IMR-90 (cell line): ENCODE data around the gene TMEM240. TPM values are rescaled to one million over a fixed set of nuclear protein-coding genes. Genes with fewer than 3 reads are reported as not detected.

Experiments
- ATAC-seq: fragments of 200-7000 bp; cut with Tn5 transposase; 2 replicates; pipeline ENCODE4 v1.9.1; 2020; ENCODE audit warnings: low read depth, mild to moderate bottlenecking, moderate library complexity
- BruUV-seq: library from RNA; stranded (reverse); fragments of 400-500 nt; replicated peaks from 2 replicates; lab custom pipeline; 2021; lab: Mats Ljungman, UMichigan
- CTCF ChIA-PET: fragments of 300-600 bp; formaldehyde crosslinking; extraction: SDS; loops from one replicate; lab custom pipeline; 2021; ENCODE audit warnings: antibody characterized with exemption; lab: Yijun Ruan, JAX
- POLR2A ChIA-PET: fragments of 300-600 bp; sonication (Branson Sonifier 250); formaldehyde crosslinking; loops from one replicate; lab custom pipeline; 2022; ENCODE audit warnings: antibody characterized with exemption; ENCODE audit not compliant: unreplicated experiment; lab: Charles Lee
- DNase-seq: peaks from one replicate; pipeline ENCODE4 v3.0.0; 2013
- H2AFZ ChIP-seq: replicated peaks from 2 replicates; pipeline ENCODE3; 2013; ENCODE audit warnings: low read length, mild to moderate bottlenecking; ENCODE audit not compliant: poor library complexity
- H2AK5ac ChIP-seq: 2 replicates; pipeline ENCODE4 v1.6.1; 2013; ENCODE audit warnings: low read depth, low read length, inconsistent platforms
- H2AK9ac ChIP-seq: replicated peaks from 2 replicates; pipeline ENCODE3; 2013; ENCODE audit warnings: mild to moderate bottlenecking, low read depth, low read length, moderate library complexity; ENCODE audit not compliant: poor library complexity
- H2BK120ac ChIP-seq: 2 replicates; pipeline ENCODE4 v1.6.1; 2013; ENCODE audit warnings: low read depth, low read length, inconsistent platforms
- H2BK15ac ChIP-seq: 3 replicates; pipeline ENCODE4 v1.6.1; 2013; ENCODE audit warnings: low read depth, low read length, inconsistent platforms
- H2BK20ac ChIP-seq: 2 replicates; pipeline ENCODE4 v1.6.1; 2013; ENCODE audit warnings: low read depth, mild to moderate bottlenecking, inconsistent platforms, low read length, moderate library complexity
- H2BK5ac ChIP-seq: 2 replicates; pipeline ENCODE4 v1.6.1; 2013; ENCODE audit warnings: mild to moderate bottlenecking, low read depth, low read length, inconsistent platforms; ENCODE audit not compliant: poor library complexity, severe bottlenecking
- H3K14ac ChIP-seq: replicated peaks from 2 replicates; pipeline ENCODE4 v1.6.1; 2013; ENCODE audit warnings: low read depth, low read length, inconsistent platforms
- H3K18ac ChIP-seq: 2 replicates; pipeline ENCODE4 v1.6.1; 2013; ENCODE audit warnings: low read depth, low read length, control low read depth
- H3K23ac ChIP-seq: 2 replicates; pipeline ENCODE4 v1.6.1; 2013; ENCODE audit warnings: low read depth, low read length, inconsistent platforms
- H3K27ac ChIP-seq: 2 replicates; pipeline ENCODE4 v1.5.1; 2013; ENCODE audit warnings: mild to moderate bottlenecking, control low read depth, low read length; ENCODE audit not compliant: insufficient read depth
- H3K27me3 ChIP-seq: 2 replicates; pipeline ENCODE4 v1.6.1; 2013; ENCODE audit warnings: low read length; ENCODE audit not compliant: control insufficient read depth, insufficient read depth
- H3K36me3 ChIP-seq: 2 replicates; pipeline ENCODE4 v1.6.1; 2013; ENCODE audit warnings: low read length, mixed read lengths; ENCODE audit not compliant: control insufficient read depth, insufficient read depth
- H3K4ac ChIP-seq: 2 replicates; pipeline ENCODE4 v1.6.1; 2013; ENCODE audit warnings: low read depth, low read length, inconsistent platforms
- H3K4me1 ChIP-seq: 2 replicates; pipeline ENCODE4 v1.6.1; 2013; ENCODE audit warnings: low read length, mixed read lengths; ENCODE audit not compliant: control insufficient read depth, insufficient read depth
- H3K4me2 ChIP-seq: 2 replicates; pipeline ENCODE4 v1.6.1; 2013; ENCODE audit warnings: low read depth, mild to moderate bottlenecking, control low read depth, low read length, moderate library complexity
- H3K4me3 ChIP-seq: 2 replicates; pipeline ENCODE4 v1.5.1; 2013; ENCODE audit warnings: low read depth, mild to moderate bottlenecking, control low read depth, low read length, moderate library complexity; ENCODE audit not compliant: insufficient read depth
- H3K56ac ChIP-seq: 2 replicates; pipeline ENCODE4 v1.6.1; 2013; ENCODE audit warnings: low read length, inconsistent platforms; ENCODE audit not compliant: insufficient read depth; ENCODE audit errors: extremely low read depth
- H3K79me1 ChIP-seq, 2 experiments: 2 replicates each; pipeline ENCODE4 v1.6.1; 2013; ENCODE audit warnings: low read length in 2 of 2, inconsistent platforms in 1 of 2, low read depth in 1 of 2
- H3K9ac ChIP-seq: 2 replicates; pipeline ENCODE4 v1.6.1; 2013; ENCODE audit warnings: low read depth, low read length, control low read depth
- H3K9me1 ChIP-seq: 2 replicates; pipeline ENCODE4 v1.6.1; 2013; ENCODE audit warnings: low read length, inconsistent platforms; ENCODE audit not compliant: insufficient read depth
- H3K9me3 ChIP-seq: 2 replicates; pipeline ENCODE4 v1.6.1; 2013; ENCODE audit warnings: low read length; ENCODE audit not compliant: control insufficient read depth, insufficient read depth
- H4K20me1 ChIP-seq: 2 replicates; pipeline ENCODE4 v1.6.1; 2013; ENCODE audit warnings: low read length, inconsistent platforms; ENCODE audit not compliant: insufficient read depth
- H4K5ac ChIP-seq: 2 replicates; pipeline ENCODE4 v1.6.1; 2013; ENCODE audit warnings: mild to moderate bottlenecking, low read depth, low read length, control low read depth
- H4K8ac ChIP-seq, 2 experiments: 2 replicates each; pipeline ENCODE4 v1.6.1; 2013; ENCODE audit warnings: low read depth in 2 of 2, low read length in 2 of 2, control low read depth in 1 of 2, inconsistent platforms in 1 of 2
- H4K91ac ChIP-seq: 2 replicates; pipeline ENCODE4 v1.6.1; 2013; ENCODE audit warnings: low read depth, low read length, inconsistent platforms; ENCODE audit not compliant: insufficient read depth
- CHD1 ChIP-seq: IDR thresholded peaks from 2 replicates; pipeline ENCODE4 v1.6.1; 2012; ENCODE audit warnings: low read depth, low read length, improper control_type of control experiment
- MAZ ChIP-seq: IDR thresholded peaks from 2 replicates; pipeline ENCODE4 v1.6.1; 2012; ENCODE audit warnings: low read depth, mild to moderate bottlenecking, low read length, improper control_type of control experiment, moderate library complexity, borderline replicate concordance
- POLR2A ChIP-seq: IDR thresholded peaks from 2 replicates; pipeline ENCODE4 v1.6.1; 2012; ENCODE audit warnings: mild to moderate bottlenecking, low read depth, low read length
- RAD21 ChIP-seq: IDR thresholded peaks from 2 replicates; pipeline ENCODE4 v1.6.1; 2012; ENCODE audit warnings: low read length, improper control_type of control experiment
- RCOR1 ChIP-seq: IDR thresholded peaks from 2 replicates; pipeline ENCODE4 v1.6.1; 2012; ENCODE audit warnings: mild to moderate bottlenecking, low read length, improper control_type of control experiment; ENCODE audit not compliant: insufficient replicate concordance
- WGBS, 2 experiments: methylation state at CpG; one replicate each; pipeline versions ENCODE4 v1.1.5 to v1.1.7; 2013; ENCODE audit warnings: missing lambda C conversion rate in 2 of 2; ENCODE audit not compliant: insufficient read length in 1 of 2; ENCODE audit errors: extremely low coverage in 2 of 2; 5-methylcytosine and 5-hydroxymethylcytosine counted together
- dilution Hi-C: fragments of 300-500 bp; cut with HindIII; formaldehyde crosslinking; loops from one replicate; pipeline ENCODE4 v1.14.3; 2018; ENCODE audit warnings: low sequenced_read_pairs; ENCODE audit not compliant: unreplicated experiment
- in situ Hi-C: fragments of 300-500 bp; cut with MboI; formaldehyde crosslinking; loops from 3 replicates; pipeline ENCODE4 v1.14.3; 2019; ENCODE audit warnings: low sequenced_read_pairs, inconsistent platforms, mixed read lengths
- intact Hi-C: fragments of 100-400 bp; cut with micrococcal nuclease; formaldehyde crosslinking; loops from 2 replicates; pipeline ENCODE4 v1.10.0; 2022
- polyA plus RNA-seq, 3 experiments: library from polyadenylated mRNA; depleted of rRNA; stranded (reverse); fragments of >200 nt; gene quantifications; 2 replicates each; pipeline ENCODE4 v1.2.3, GENCODE V29; 2012; ENCODE audit warnings: low replicate concordance in 1 of 3
- total RNA-seq: library from RNA; depleted of rRNA; stranded (reverse); fragments of >200 nt; gene quantifications from 2 replicates; pipeline ENCODE4 v1.2.3, GENCODE V29; 2012
- TF ChIP-seq, protein P1 (sequence below): conservative IDR thresholded peaks from 2 replicates; pipeline ENCODE4 v1.5.1; 2012; ENCODE audit warnings: mild to moderate bottlenecking, low read depth, low read length, improper control_type of control experiment
- TF ChIP-seq, protein P2 (sequence below): fragments of 150-350 bp; IDR thresholded peaks from 2 replicates; pipeline ENCODE4 v1.6.1; 2017; ENCODE audit warnings: mild to moderate bottlenecking, antibody characterized with exemption, low read length, low read depth

Gene TMEM240
- total and polyA plus RNA-seq, 2 of the 4 experiments (the other 2 are of a cell fraction): 1.6 to 7.6 TPM

DNA sequence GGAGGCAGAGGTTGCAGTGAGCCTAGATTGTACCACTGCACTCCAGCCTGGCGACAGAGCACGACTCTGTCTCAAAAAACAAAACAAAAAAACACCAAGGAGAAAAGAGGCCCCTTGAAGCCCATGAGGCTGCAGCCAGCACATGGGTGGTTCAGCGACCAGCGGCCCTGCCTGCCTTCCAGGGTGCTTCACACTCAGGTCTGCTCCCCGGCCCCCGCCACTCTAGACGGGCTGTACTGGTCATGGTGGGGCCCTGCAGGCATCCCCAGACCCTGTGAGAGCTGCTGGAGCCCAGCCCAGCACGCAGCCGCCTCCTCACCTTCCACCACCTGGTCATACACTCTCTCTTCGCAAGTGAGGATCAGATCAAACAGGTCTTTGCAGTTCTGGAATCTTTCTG is 4.1 kb upstream of the TMEM240 start:
- H3K56ac ChIP-seq: no peak overlapping the region
- no peak overlapping the region for H3K18ac ChIP-seq
- H3K4ac ChIP-seq: no peak overlapping the region
- H3K9me3 ChIP-seq: no peaks in the 10 kb centered on the region
- H3K14ac ChIP-seq: no peak overlapping the region
- H3K27me3 ChIP-seq: no peaks in the 10 kb centered on the region
- no peak overlapping the region for H3K4me2 ChIP-seq
- H2AK5ac ChIP-seq: no peak overlapping the region
- H2BK20ac ChIP-seq: no peak overlapping the region
- DNase-seq (no peak), ATAC-seq (no peak)
- H3K4me1 ChIP-seq: peaks cover 10% of the 10 kb centered on the region
- TF ChIP-seq MAZ (no peak), POLR2A (no peak), RCOR1 (no peak), RAD21 (no peak), CHD1 (no peak)
- TF ChIP-seq, protein P1, sequence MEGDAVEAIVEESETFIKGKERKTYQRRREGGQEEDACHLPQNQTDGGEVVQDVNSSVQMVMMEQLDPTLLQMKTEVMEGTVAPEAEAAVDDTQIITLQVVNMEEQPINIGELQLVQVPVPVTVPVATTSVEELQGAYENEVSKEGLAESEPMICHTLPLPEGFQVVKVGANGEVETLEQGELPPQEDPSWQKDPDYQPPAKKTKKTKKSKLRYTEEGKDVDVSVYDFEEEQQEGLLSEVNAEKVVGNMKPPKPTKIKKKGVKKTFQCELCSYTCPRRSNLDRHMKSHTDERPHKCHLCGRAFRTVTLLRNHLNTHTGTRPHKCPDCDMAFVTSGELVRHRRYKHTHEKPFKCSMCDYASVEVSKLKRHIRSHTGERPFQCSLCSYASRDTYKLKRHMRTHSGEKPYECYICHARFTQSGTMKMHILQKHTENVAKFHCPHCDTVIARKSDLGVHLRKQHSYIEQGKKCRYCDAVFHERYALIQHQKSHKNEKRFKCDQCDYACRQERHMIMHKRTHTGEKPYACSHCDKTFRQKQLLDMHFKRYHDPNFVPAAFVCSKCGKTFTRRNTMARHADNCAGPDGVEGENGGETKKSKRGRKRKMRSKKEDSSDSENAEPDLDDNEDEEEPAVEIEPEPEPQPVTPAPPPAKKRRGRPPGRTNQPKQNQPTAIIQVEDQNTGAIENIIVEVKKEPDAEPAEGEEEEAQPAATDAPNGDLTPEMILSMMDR: no peak
- TF ChIP-seq, protein P2, sequence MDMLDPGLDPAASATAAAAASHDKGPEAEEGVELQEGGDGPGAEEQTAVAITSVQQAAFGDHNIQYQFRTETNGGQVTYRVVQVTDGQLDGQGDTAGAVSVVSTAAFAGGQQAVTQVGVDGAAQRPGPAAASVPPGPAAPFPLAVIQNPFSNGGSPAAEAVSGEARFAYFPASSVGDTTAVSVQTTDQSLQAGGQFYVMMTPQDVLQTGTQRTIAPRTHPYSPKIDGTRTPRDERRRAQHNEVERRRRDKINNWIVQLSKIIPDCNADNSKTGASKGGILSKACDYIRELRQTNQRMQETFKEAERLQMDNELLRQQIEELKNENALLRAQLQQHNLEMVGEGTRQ: no peak
- CTCF ChIA-PET: no interaction called here
- H2BK5ac ChIP-seq: no peak overlapping the region
- POLR2A ChIA-PET: no interaction called here
- H4K8ac ChIP-seq: no peak overlapping the region
- H2AFZ ChIP-seq: no peak overlapping the region
- intact Hi-C loops (no loop called here), dilution Hi-C loops (no loop called here), in situ Hi-C loops (no loop called here)
- peaks cover 5 to 51% of the 10 kb centered on the region in 2 experiments; a peak in 2 of 4 replicates for H3K79me1 ChIP-seq
- no TSS peak for BruUV-seq
- peaks cover 25% of the 10 kb centered on the region for H3K36me3 ChIP-seq
- peaks cover 18% of the 10 kb centered on the region for H4K20me1 ChIP-seq
- H3K9me1 ChIP-seq: no peaks in the 10 kb centered on the region
- H3K27ac ChIP-seq: no peak overlapping the region
- no peak overlapping the region for H3K9ac ChIP-seq
- H2BK120ac ChIP-seq: no peak overlapping the region
- 100% methylated on average over 3 of the region's 10 CpGs; no CpG with 5 or more reads in 1 of the 2 experiments for WGBS, 2 experiments
- H3K23ac ChIP-seq: no peak overlapping the region
- H4K5ac ChIP-seq: no peak overlapping the region
- H2BK15ac ChIP-seq: no peak overlapping the region
- no peak overlapping the region for H2AK9ac ChIP-seq
- H3K4me3 ChIP-seq: no peak overlapping the region
- H4K91ac ChIP-seq: no peak overlapping the region
